GM23338 (cell line): ENCODE results near the gene BNC2.

Source experiments
- CTCF ChIP-seq, 2 experiments: fragments of 200-600 bp in 1 of 2; sonication (generic) in 1 of 2; conservative IDR thresholded peaks; 2 replicates each; pipeline versions ENCODE4 v1.5.1 to v1.6.1; 2016 to 2017; ENCODE audit warnings: antibody characterized with exemption in 2 of 2, low read depth in 2 of 2, mild to moderate bottlenecking in 2 of 2, moderate library complexity in 1 of 2
- REST ChIP-seq: IDR thresholded peaks from one replicate; pipeline ENCODE4 v1.6.1; 2018; ENCODE audit warnings: antibody characterized with exemption; ENCODE audit not compliant: unreplicated experiment

- TF ChIP-seq CTCF (conservative IDR thresholded peaks at IDR 0.05; ENCODE audit: low read depth in 2 of 2) = no peak
- no peak for TF ChIP-seq REST
These were observed 411.6 kb downstream of the BNC2 start for GRCh38 chr9:16458696-16459420.
